WI38 (cell line): Measurements from ENCODE around the gene SHROOM4.

Experiments
- H3K4me3 ChIP-seq: 2 replicates; pipeline ENCODE4 v1.5.1; 2011; ENCODE audit warnings: low read depth, mild to moderate bottlenecking, control low read depth, low read length
- TF ChIP-seq, protein P1 (sequence below): IDR thresholded peaks from 2 replicates; pipeline ENCODE4 v1.5.1; 2012; ENCODE audit warnings: low read depth, mild to moderate bottlenecking, control low read depth, low read length

The SHROOM4 gene

DNA sequence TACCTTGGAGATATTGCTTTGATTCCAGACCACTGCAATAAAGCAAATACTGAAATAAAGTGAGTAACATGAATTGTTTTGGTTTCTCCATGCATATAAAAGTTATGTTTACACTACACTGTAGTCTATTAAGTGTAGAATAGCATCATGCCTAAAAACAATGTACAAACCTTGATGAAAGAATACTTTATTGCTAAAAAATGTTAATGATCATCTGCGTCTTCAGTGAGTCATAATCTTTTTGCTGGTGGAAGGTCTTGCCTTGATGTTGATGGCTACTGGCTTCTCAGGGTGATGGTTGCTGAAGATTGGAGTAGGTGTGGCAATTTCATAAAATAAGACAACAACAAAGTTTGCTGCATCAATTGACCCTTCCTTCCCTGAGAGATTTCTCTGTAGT lies 145.1 kb downstream of the SHROOM4 start:
- TF ChIP-seq, protein P1, sequence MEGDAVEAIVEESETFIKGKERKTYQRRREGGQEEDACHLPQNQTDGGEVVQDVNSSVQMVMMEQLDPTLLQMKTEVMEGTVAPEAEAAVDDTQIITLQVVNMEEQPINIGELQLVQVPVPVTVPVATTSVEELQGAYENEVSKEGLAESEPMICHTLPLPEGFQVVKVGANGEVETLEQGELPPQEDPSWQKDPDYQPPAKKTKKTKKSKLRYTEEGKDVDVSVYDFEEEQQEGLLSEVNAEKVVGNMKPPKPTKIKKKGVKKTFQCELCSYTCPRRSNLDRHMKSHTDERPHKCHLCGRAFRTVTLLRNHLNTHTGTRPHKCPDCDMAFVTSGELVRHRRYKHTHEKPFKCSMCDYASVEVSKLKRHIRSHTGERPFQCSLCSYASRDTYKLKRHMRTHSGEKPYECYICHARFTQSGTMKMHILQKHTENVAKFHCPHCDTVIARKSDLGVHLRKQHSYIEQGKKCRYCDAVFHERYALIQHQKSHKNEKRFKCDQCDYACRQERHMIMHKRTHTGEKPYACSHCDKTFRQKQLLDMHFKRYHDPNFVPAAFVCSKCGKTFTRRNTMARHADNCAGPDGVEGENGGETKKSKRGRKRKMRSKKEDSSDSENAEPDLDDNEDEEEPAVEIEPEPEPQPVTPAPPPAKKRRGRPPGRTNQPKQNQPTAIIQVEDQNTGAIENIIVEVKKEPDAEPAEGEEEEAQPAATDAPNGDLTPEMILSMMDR = no peak
- H3K4me3 ChIP-seq = no peak overlapping the region

DNA sequence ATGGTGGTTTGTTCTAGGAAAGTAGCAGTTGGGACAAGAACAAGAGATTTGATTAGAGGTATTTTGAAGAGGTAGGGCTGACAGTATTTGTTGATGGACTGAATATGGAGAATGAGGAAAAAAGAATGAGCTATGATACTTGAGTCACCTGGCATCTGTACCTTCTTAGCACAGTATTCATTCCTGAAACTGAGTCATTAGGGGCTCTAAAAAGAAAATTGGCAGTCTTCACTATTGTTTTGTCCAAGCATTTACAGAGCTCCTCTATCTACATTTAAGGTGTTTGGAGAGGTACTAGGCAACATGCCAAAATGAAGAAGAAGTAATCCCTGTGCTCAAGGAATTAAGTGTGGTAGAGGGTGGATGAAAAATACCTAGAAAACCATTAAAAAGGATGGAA lies 165.8 kb downstream of the SHROOM4 start:
- TF ChIP-seq, protein P1 = no peak

DNA sequence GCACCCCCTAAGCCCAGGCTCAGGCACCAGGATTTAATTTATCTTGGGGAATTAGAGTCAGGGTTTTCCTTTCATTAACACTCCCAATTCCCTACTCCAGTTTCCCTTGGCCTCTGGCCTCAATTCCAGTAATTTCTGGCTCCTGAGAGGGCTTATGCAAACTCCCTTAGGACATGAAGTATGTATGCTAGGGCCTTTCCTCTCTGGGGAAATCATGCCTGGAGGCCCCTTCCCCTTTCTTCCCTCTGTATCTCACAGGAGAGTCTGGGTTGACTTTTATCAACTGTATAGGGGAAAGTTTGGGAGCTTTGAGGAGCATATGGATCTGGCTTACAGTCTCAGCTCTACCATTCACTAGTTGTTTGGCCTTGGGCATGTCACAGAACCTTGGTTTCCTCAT lies 169.5 kb downstream of the SHROOM4 start:
- H3K4me3 ChIP-seq = no peak overlapping the region
- TF ChIP-seq, protein P1 = no peak

More for the DNA sequence above, 165.8 kb downstream of the SHROOM4 start:
- no peak overlapping the region for H3K4me3 ChIP-seq

DNA sequence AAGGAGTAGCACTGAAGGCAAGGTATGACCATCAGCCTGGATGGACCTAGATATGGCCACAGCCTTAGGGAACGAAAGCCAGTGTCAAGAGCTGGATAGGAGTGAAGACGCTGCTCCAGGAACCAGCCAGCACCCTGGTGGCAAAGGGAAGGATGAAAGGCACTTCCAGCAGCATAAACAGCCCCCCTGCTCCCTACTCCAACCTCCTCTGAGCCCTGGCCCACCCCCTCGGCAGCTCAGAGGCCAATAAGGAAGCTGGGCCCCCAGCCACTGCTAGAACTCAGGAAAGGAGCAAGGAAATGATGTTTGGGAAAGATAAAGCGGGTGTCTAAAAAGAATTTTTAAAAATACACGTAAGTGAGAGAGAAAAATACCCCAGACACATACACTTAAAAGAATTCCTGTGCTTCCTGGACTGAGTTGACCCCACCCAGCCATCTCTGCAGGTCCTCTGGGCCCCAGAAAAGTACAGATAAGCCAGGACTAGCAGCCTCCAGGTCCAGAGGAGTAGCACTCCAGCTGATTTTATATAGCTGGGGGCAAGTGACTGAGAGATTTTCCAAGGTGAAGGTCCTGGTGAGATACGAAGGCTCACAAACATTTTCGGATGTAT lies 170.4 kb downstream of the SHROOM4 start:
- H3K4me3 ChIP-seq = no peak overlapping the region
- TF ChIP-seq, protein P1 = no peak

DNA sequence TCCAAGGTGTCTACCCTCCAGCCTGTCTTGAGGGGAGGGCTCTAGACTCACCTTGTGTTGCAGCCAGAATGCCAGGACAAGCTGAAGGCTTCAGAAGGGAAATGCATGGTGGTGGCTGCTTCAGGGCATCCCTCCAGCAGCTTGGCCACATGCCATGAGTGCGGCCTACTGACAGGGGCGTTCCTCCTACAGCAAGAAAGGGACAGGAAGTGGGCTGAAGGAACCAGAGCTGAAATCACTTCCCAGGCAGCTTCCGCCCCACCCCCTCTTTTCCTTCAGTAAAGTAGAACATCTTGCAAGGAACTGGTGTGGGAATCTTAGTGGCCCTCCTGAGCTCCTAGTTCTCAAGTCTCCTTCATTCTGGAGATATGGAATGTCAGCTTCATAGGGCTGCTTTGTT lies 175.9 kb downstream of the SHROOM4 start:
- no peak overlapping the region for H3K4me3 ChIP-seq
- TF ChIP-seq, protein P1 = no peak

DNA sequence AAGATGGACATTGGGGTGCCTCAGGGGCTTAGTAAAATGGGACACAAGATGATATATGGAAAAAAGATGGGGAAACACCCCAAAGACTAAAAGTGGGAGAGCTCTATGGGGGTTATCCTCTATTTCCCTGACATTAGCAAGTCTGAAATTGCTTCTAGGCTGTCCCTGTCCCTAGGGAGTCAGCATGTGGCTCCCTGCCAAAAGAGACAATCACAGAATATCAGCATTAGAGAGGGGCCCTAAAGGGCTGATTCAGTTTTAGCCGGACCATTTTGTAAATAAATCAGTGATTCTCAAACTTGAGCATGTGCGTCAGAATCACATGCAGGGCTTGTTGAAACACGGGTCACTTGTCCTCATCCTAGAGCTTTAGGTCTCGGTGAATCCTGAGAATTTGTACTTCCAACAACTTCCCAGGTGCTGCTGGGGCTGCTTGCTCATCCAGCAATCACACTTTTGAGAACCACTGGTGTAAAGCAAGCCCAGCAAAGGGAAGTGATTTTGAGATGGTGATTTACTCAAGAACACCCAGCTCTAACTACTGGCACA lies 178.1 kb downstream of the SHROOM4 start:
- TF ChIP-seq, protein P1 = no peak
- no peak overlapping the region for H3K4me3 ChIP-seq

DNA sequence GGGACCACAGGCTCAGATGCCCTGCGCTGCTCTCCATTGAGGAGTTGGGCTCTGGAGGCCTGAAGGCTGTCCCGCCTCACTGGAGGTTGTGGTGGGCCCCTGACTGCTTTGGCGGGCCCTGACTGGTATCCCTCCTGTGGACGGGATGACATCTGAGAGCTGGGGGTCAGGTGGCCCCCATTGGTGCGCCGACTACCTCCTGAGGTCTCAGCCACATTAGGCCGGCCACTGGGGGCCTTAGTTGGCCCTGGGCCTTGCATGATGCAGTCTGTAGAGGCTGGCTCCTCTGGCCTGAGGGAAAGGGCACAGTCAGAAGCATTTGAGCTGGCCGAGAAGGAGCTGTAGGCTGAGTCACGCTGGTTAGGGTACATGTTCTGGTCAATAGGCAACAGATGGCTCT lies 178.8 kb downstream of the SHROOM4 start:
- no peak overlapping the region for H3K4me3 ChIP-seq
- TF ChIP-seq, protein P1 = no peak
